ENCODE measurements around the gene OSM.
A peak's percentile ranks its signal among the peaks of the same experiment; 100 is the strongest.

Gene OSM

DNA sequence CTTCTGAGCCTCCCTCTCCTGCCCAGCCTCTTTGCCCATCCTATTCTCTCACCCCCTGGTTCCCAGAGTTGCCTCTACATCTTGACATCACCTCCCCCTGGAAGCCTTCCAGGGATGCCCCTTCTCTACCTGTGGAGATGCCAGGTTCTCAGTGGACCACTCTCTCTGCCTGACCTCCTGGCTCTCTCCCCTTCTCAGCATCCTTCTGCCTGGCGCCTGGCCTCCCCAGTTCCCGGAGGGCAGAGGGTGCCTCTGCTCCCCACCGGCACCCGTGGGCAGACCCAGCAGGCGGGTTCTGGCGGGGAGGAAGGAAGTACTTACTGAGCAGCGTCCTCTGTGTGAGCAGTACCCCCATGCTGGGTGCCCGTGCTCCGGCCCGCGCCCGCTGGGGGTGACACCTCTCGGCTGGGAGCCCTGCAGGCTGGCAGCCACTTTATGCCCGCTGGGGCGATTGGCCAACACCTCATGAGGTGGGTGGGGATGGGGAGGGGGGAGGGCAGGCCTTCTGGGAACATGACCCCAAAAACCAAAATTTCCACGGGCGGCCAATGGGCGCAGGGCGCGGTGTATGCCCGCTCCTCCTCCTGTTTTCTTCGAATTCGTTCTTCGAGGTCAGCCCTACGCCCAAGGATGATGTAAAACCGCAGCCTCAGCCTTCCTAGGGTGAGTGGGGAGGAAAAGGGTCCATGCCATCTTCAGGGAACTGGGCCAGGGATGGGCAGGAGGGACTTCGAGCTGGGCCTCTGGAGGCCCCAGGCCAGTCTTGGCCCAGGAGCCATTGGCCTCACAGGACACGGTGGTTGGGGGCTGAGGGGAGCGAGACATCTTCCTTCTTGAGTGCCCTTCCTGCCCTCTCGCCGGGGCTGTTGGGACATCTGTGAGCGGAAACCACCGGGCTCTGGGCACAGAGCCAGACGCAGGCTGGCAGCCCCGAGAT lies at the start of gene OSM:
OSM (minus strand) TSS at position 407 of the 937 bp plus-strand sequence; CDS start at position 355, 52 bp downstream.
- peak; percentile 83 for DNase-seq

- no peak for DNase-seq
Measured at GRCh38 chr22:30315962-30316576, 49.4 kb upstream of the OSM start.

- DNase-seq: peak; percentile 51
Measured at GRCh38 chr22:30314915-30315314, 48.3 kb upstream of the OSM start.

DNA sequence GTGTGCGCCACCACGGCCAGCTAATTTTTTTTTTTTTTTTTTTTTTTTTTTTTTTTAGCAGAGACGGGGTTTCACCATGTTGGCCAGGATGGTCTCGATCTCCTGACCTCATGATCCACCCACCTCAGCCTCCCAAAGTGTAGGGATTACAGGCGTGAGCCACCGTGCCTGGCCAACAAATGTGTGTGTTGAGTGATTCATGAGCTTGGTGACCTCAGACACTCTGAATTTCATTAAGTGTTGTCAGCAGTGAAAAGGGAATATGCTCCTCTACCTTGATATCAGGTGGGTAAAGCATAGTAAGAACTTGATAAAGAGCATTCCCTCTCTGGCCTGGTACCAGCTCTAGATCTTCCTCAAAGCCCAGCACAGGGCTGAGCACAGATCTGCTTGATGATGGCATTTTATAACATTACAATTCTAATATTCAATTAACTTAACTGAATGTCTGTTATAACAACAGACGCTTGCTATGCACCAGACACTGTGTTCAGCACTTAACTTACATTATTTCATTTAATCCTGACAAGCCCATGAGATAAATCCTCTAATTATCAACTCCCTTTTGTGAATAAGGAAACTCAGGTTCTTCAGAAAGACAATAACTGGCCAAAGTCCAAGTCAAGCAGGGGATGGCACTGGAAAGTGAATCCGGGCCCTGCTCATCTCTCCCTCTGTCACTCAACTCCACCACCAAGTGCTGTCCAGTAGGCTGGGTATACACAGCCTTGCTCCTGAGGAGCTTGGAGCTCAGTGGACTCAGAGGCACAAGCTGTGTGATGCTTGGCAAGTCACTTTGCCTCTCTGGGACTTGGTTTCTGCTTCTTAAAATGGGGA lies 47.1 kb upstream of the OSM start:
- DNase-seq: no peak

- no peak for DNase-seq
Measured at GRCh38 chr22:30312053-30312452, 45.4 kb upstream of the OSM start.

DNA sequence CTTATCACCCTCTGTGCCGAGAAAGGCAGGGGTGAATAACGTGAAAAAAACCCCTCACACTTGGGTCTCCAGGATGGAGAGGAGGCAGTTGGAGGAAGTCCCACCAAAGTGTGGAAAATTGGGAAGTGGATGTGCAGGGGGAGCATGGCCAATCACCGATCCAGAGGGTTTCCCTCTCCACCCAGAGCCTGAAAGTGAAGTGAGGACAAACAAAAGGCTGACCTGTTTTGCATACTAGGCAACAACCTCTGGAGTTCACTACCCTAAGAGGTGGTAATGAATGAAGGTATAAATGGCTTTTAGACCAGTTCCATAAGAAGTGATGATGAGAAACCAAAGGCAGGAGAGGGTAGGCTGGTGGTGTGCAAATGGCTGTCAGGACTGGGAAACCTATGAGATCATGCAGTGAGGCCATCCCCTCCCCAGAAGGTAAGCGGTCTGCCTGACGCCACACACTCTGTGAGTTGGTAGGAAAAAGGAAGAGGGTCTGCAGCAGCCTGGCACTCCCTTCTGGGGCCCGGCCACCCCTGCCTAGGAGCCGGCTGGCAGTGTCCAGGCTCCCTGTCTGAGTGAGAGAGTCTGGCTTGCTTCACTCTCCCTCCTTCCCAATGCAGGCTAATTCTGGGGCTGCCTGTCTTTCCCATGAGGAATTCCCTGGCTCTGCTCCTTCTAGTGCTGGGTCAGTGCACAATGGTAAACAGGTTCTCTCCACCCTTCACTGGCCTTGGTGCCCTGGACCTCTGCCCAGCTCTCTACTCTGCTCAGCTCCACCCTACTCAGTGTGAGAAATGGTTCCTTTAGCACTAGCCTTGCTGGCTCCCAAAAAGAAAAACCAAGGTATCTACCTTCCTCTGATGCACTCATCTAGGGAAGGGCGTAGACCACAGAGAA lies 44.5 kb upstream of the OSM start:
- no peak for DNase-seq

- DNase-seq: peak; percentile 28
Measured at GRCh38 chr22:30309951-30310741, 43.5 kb upstream of the OSM start.

DNA sequence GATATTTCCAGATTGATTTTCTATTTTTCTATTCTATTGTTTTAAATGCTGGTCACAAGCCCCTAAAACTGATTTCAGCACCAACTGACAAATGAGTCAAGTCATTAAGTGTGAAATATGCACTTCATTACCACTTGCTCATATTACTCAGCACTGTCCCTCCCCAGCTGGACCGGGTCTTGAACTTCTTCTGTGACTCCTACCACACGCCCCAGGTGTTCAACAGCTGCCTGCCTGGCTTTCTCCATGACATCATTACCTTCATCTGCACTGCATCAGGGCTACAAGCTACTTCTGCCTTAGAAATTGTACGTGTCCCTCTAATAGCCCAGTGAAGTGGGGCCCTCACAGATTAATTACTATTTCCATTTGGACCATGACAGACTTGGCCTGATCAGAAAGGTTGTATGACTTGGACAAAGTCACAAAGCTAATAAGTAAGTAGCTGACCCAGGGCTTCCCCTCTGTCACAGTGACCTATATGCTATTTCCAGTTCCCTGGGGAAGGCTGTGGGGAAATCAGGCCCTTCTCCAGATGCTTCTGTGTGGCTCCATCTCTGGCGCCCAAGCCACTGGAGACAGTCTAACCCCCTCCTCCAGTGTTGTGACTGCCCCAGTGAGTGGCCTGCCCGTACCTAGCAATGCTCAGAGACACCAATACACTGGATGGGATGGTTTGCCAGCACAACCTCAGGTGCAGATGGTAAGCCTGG lies 42.0 kb upstream of the OSM start:
- DNase-seq: peak; percentile 36

GRCh38 chr22:30308093-30308492 lies 41.4 kb upstream of the OSM start:
- DNase-seq: no peak

DNA sequence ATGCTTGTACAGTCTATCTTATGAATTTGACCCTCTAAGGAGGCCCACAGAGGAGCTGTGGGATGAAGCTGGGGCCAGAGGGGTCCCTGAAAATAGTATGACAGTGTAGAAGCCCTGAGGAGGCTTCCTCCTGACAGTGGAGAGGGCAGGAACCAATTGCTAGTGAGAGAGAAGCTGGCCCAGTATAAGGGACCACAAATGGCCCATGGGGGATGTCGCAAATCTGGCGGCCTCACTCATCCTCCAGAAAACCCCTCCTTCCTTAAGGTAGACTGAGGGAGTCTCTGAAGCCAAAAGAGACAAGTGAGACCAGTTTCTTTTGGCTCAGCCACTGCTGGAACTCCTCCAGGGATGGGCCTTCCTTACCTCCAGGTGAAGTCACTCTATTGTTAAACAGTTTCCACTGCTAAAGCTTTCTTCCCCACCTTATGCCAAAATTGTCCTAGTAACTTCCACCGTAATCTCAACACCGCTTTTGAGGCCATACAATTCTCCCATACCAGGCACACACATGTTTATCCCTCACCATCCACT lies 40.5 kb upstream of the OSM start:
- no peak for DNase-seq

DNA sequence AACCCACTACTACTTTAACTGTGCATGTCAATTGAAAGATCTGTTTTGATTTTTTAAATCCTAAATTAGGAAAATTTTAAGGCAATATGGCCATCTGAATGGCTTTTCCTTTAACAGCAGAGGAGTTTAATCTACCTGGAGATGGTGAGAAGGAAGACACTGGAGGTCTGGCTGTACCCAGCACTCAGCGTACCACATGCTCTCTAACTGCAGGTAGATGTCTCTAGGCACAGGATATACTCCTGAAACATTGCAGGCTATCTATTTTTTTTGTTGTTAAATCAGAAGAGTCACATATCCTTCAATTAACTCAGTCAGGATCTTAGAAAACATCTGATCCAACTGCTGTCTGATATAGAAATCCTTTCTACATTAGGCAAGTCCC lies 40.0 kb upstream of the OSM start:
- no peak for DNase-seq

GRCh38 chr22:30305906-30306626 lies 39.4 kb upstream of the OSM start:
- DNase-seq: no peak

DNA sequence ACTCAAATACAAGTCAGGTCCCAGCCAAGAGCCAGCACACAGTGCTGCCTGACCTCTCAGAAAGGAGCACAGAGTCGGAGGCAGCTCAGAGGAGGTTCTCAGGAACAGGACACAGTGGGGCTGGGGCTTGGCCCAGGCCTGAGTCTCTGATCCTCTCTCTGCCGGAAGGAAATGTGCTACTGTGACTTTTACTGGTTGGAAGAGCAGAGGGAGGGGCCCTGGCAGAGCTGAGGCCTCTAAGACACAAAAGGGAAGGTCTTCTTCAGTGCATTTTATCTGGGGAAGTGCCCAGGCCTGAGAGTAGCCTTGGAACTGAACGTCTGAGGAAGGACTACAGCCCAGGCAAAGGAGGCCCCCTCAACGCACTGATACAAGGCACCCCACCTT lies 38.9 kb upstream of the OSM start:
- peak; percentile 62 for DNase-seq

DNA sequence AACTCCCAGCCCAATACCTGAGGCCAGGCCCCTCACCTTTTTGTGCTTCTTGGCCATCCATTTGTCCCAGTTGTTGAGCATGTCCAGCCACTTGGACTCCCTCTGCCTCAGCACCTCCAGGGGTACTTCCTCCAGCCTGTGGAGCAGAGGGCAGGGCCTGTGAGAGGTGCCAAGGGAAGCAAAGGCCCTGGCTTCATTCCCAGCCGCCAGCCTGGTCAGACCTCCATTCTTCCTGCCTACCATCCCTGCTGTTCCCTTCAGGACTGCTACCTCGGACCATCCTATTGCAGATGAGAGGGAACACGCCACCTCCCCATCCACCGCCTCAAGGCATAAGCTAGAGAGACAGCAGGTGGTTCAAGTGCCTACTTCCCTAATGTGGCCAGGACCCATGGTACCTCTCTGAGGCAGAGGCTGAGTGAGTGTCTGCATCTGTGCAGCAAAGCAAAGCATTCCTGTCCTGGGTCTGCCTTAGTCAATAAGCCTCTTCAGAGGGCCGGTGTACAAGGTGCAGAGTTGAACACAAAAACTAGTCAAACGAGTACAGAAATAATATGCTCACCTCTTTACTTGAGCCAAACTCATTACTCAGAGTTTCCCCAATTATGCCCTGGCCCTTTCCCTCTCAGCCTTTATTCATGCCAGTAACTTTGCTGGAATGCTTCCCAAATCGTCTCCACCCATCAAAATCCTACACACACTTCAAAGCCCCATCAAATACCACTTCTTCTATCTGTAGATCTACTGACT lies 38.0 kb upstream of the OSM start:
- peak; percentile 22 for DNase-seq

- DNase-seq: no peak
Measured at GRCh38 chr22:30302810-30303138, 36.1 kb upstream of the OSM start.

GRCh38 chr22:30301995-30302809 lies 35.6 kb upstream of the OSM start:
- DNase-seq: peak; percentile 61

GRCh38 chr22:30299322-30299721 lies 32.7 kb upstream of the OSM start:
- no peak for DNase-seq

- no peak for DNase-seq
Measured at GRCh38 chr22:30297991-30298701, 31.5 kb upstream of the OSM start.

All from CD4-positive, alpha-beta T cell treated with Interferon gamma for 1 hour (primary cell).